ENCODE results near the gene VEZT.

DNA sequence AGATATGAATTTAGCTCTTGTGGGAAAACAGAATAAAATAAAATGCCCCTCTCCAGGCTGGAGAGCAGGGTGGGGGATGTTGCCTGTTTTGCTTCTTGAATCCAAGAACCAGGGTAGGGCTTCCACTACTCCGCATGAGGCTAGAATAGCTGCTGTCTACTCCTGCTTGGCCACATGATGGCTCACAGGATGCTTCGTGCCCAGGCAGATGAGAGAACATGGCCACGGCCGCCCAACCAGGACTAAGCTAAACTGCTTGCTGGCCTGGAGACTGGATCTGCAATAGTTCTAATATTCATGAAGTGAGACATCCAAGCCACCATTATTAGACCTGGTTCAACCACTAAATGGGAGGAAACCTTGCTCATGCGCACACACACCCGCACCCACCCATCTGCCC is 134.1 kb downstream of the VEZT start:
- TF ChIP-seq, protein P1, sequence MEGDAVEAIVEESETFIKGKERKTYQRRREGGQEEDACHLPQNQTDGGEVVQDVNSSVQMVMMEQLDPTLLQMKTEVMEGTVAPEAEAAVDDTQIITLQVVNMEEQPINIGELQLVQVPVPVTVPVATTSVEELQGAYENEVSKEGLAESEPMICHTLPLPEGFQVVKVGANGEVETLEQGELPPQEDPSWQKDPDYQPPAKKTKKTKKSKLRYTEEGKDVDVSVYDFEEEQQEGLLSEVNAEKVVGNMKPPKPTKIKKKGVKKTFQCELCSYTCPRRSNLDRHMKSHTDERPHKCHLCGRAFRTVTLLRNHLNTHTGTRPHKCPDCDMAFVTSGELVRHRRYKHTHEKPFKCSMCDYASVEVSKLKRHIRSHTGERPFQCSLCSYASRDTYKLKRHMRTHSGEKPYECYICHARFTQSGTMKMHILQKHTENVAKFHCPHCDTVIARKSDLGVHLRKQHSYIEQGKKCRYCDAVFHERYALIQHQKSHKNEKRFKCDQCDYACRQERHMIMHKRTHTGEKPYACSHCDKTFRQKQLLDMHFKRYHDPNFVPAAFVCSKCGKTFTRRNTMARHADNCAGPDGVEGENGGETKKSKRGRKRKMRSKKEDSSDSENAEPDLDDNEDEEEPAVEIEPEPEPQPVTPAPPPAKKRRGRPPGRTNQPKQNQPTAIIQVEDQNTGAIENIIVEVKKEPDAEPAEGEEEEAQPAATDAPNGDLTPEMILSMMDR (IDR thresholded peaks at IDR 0.05; ENCODE audit: poor library complexity) = no peak
- no peak for TF ChIP-seq EZH2phosphoT487 (IDR thresholded peaks at IDR 0.05; ENCODE audit: low read depth, severe bottlenecking, unreplicated experiment)
- TF ChIP-seq EZH2 (IDR thresholded peaks at IDR 0.05; ENCODE audit: borderline replicate concordance) = no peak
